ENCODE data around the gene KISS1. TPM values are rescaled to one million over a fixed set of nuclear protein-coding genes. Genes with fewer than 3 reads are reported as not detected.

The KISS1 gene
- total RNA-seq, 1 experiment from 2014 or later: not detected

DNA sequence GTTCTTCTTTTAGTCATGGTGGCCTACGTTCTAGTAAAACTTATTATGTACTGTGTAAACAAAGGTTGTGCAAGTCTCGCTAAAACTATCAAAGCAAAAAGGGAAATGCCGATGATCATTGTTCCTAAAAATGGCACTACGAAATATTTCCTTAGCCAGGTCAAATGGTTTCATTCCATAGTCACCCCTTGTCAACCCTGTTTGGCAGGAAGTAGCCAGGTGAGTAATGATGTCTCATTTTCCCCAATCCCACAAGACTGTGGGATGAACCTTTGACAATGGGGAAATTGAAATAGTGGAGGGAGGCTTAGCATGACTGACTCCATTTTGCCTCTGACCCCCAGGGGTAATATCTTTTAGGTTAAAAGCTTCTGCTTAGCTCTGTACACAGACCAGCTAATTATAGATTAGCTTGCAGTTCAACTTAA, 24.5 kb downstream of the KISS1 start:
- BruUV-seq (replicated peaks): no TSS peak
- Histone ChIP-seq H3K27me3 (ENCODE audit: control insufficient read depth, insufficient read depth, low read length) (0 out of 2 replicates have a peak, but pooled peaks cover 6% of the 10 kb centered on the region), H3K27ac (ENCODE audit: low read length) (no peak overlapping the region), H3K36me3 (ENCODE audit: control insufficient read depth, insufficient read depth, low read length) (no peaks in the 10 kb centered on the region), H3K4me3 (ENCODE audit: low read depth in 2 of 2, low read length in 2 of 2) (no peak overlapping the region), H3K4me1 (ENCODE audit: control insufficient read depth, insufficient read depth, low read length) (no peaks in the 10 kb centered on the region), H3K9me3 (ENCODE audit: control insufficient read depth, insufficient read depth, low read depth, low read length) (peaks cover 11% of the 10 kb centered on the region; the same call in 1 of the 2 replicates)
- TF ChIP-seq POLR2AphosphoS5 (IDR thresholded peaks at IDR 0.05; ENCODE audit: low read depth, low read length) (no peak), SIN3A (IDR thresholded peaks at IDR 0.05; ENCODE audit: borderline replicate concordance, insufficient read depth, low read depth, low read length) (no peak), TCF7L2 (IDR thresholded peaks at IDR 0.05; ENCODE audit: low read depth, low read length) (no peak), REST (IDR thresholded peaks at IDR 0.05; ENCODE audit: insufficient read depth in 1 of 2, low read depth in 2 of 2, low read length in 1 of 2) (no peak), CTCF (IDR thresholded peaks at IDR 0.05) (no peak)
- in situ Hi-C loops (cut with HindIII; ENCODE audit: low pct_unique_long_range_greater_than_20kb, low sequenced_read_pairs): no loop called here
- DNase-seq (ENCODE audit: low read depth, low spot score) (peak; percentile 71), ATAC-seq (no peak; the same call in 1 of the 2 replicates)
- ChIA-PET POLR2A (no interaction called here), CTCF (no interaction called here)
- intact Hi-C loops (cut with micrococcal nuclease; ENCODE audit: unreplicated experiment): no loop called here

GRCh38 chr1:204170494-204171155, 25.7 kb downstream of the KISS1 start:
- CTCF ChIA-PET: no interaction called here
- no TSS peak for BruUV-seq (replicated peaks)
- no peak for TF ChIP-seq TCF7L2 (IDR thresholded peaks at IDR 0.05; ENCODE audit: low read depth, low read length)
- TF ChIP-seq CTCF (IDR thresholded peaks at IDR 0.05): no peak
- TF ChIP-seq REST (IDR thresholded peaks at IDR 0.05; ENCODE audit: insufficient read depth in 1 of 2, low read depth in 2 of 2, low read length in 1 of 2): no peak
- no peak for DNase-seq (ENCODE audit: low read depth, low spot score)
- Histone ChIP-seq H3K4me1 (ENCODE audit: control insufficient read depth, insufficient read depth, low read length) (no peaks in the 10 kb centered on the region), H3K27ac (ENCODE audit: low read length) (no peak overlapping the region), H3K4me3 (ENCODE audit: low read depth in 2 of 2, low read length in 2 of 2) (no peak overlapping the region), H3K9me3 (ENCODE audit: control insufficient read depth, insufficient read depth, low read depth, low read length) (peaks cover 11% of the 10 kb centered on the region; the same call in 1 of the 2 replicates), H3K27me3 (ENCODE audit: control insufficient read depth, insufficient read depth, low read length) (0 out of 2 replicates have a peak, but pooled peaks cover 3% of the 10 kb centered on the region), H3K36me3 (ENCODE audit: control insufficient read depth, insufficient read depth, low read length) (no peaks in the 10 kb centered on the region)
- in situ Hi-C loops (cut with HindIII; ENCODE audit: low pct_unique_long_range_greater_than_20kb, low sequenced_read_pairs): no loop called here
- intact Hi-C loops (cut with micrococcal nuclease; ENCODE audit: unreplicated experiment): no loop called here
- no peak for ATAC-seq
- POLR2A ChIA-PET: no interaction called here

Measured in Panc1 (cell line).